H9 (cell line): Measurements from ENCODE around the gene RAB31. TPM values are rescaled to one million over a fixed set of nuclear protein-coding genes. Genes with fewer than 3 reads are reported as not detected.

Experiments
- DNase-seq: peaks from one replicate; pipeline ENCODE4 v3.0.0-alpha.2; 2017
- H2AFZ ChIP-seq: one replicate; pipeline ENCODE4 v1.6.1; 2013; ENCODE audit warnings: mild to moderate bottlenecking, low read length, control low read depth, moderate library complexity
- H2AK5ac ChIP-seq: 2 replicates; pipeline ENCODE4 v1.6.1; 2013; ENCODE audit warnings: low read length, control low read depth, mixed read lengths; ENCODE audit not compliant: insufficient read length
- H2BK120ac ChIP-seq: one replicate; pipeline ENCODE4 v1.6.1; 2013; ENCODE audit warnings: low read depth, mild to moderate bottlenecking, low read length, control low read depth, inconsistent platforms; ENCODE audit not compliant: poor library complexity, severe bottlenecking
- H2BK12ac ChIP-seq: 2 replicates; pipeline ENCODE4 v1.6.1; 2013; ENCODE audit warnings: low read length, control low read depth, mixed read lengths, low read depth; ENCODE audit not compliant: insufficient read length
- H2BK15ac ChIP-seq: 2 replicates; pipeline ENCODE4 v1.6.1; 2013; ENCODE audit warnings: low read depth, low read length, control low read depth
- H2BK20ac ChIP-seq: one replicate; pipeline ENCODE4 v1.6.1; 2013; ENCODE audit warnings: low read depth, mild to moderate bottlenecking, low read length, control low read depth, inconsistent platforms; ENCODE audit not compliant: poor library complexity, severe bottlenecking
- H2BK5ac ChIP-seq: 2 replicates; pipeline ENCODE4 v1.6.1; 2013; ENCODE audit warnings: low read length, control low read depth, mixed read lengths; ENCODE audit not compliant: insufficient read length
- H3K14ac ChIP-seq: 2 replicates; pipeline ENCODE4 v1.6.1; 2013; ENCODE audit warnings: low read length, control low read depth; ENCODE audit not compliant: insufficient read depth
- H3K18ac ChIP-seq: 2 replicates; pipeline ENCODE4 v1.6.1; 2013; ENCODE audit warnings: low read depth, mild to moderate bottlenecking, mixed read lengths, low read length, control low read depth; ENCODE audit not compliant: insufficient read length
- H3K23ac ChIP-seq: 2 replicates; pipeline ENCODE4 v1.6.1; 2013; ENCODE audit warnings: low read length, control low read depth, mixed read lengths, low read depth; ENCODE audit not compliant: insufficient read length
- H3K23me2 ChIP-seq: 2 replicates; pipeline ENCODE4 v1.6.1; 2013; ENCODE audit warnings: low read depth, mild to moderate bottlenecking, mixed read lengths, low read length, control low read depth; ENCODE audit not compliant: insufficient read length, poor library complexity, severe bottlenecking
- H3K27ac ChIP-seq: 2 replicates; pipeline ENCODE4 v1.5.1; 2013; ENCODE audit warnings: low read length, control low read depth, mixed read lengths, low read depth; ENCODE audit not compliant: insufficient read length
- H3K27me3 ChIP-seq: 2 replicates; pipeline ENCODE4 v1.6.1; 2013; ENCODE audit warnings: low read length, control low read depth, inconsistent platforms; ENCODE audit not compliant: insufficient read depth
- H3K4ac ChIP-seq: 2 replicates; pipeline ENCODE4 v1.6.1; 2013; ENCODE audit warnings: low read depth, mild to moderate bottlenecking, control low read depth, inconsistent platforms, low read length, moderate library complexity
- H3K4me1 ChIP-seq: 2 replicates; pipeline ENCODE4 v1.6.1; 2013; ENCODE audit warnings: low read length, control low read depth, inconsistent platforms; ENCODE audit not compliant: insufficient read depth
- H3K4me2 ChIP-seq: 2 replicates; pipeline ENCODE4 v1.6.1; 2013; ENCODE audit warnings: low read length, control low read depth, mixed read lengths; ENCODE audit not compliant: insufficient read length, insufficient read depth
- H3K56ac ChIP-seq: 2 replicates; pipeline ENCODE4 v1.6.1; 2013; ENCODE audit warnings: low read depth, mild to moderate bottlenecking, mixed read lengths, low read length, control low read depth; ENCODE audit not compliant: insufficient read length
- H3K79me1 ChIP-seq: 2 replicates; pipeline ENCODE4 v1.6.1; 2013; ENCODE audit warnings: low read depth, mild to moderate bottlenecking, moderate library complexity, low read length, control low read depth, inconsistent platforms; ENCODE audit not compliant: insufficient read depth, poor library complexity, severe bottlenecking
- H3K79me2 ChIP-seq: 2 replicates; pipeline ENCODE4 v1.6.1; 2013; ENCODE audit warnings: low read length, control low read depth, inconsistent platforms; ENCODE audit not compliant: insufficient read depth
- H3K9ac ChIP-seq: 2 replicates; pipeline ENCODE4 v1.6.1; 2013; ENCODE audit warnings: low read length, control low read depth, mixed read lengths; ENCODE audit not compliant: insufficient read length; ENCODE audit errors: extremely low read depth
- H3K9me3 ChIP-seq: one replicate; pipeline ENCODE4 v1.6.1; 2013; ENCODE audit warnings: low read depth, low read length, inconsistent platforms; ENCODE audit not compliant: control insufficient read depth
- H3T11ph ChIP-seq: one replicate; pipeline ENCODE4 v1.6.1; 2013; ENCODE audit warnings: mild to moderate bottlenecking, low read length, control low read depth, inconsistent platforms
- H4K20me1 ChIP-seq: one replicate; pipeline ENCODE4 v1.6.1; 2013; ENCODE audit not compliant: control insufficient read depth, insufficient read length, insufficient read depth
- H4K5ac ChIP-seq: 2 replicates; pipeline ENCODE4 v1.6.1; 2013; ENCODE audit warnings: low read depth, mild to moderate bottlenecking, mixed read lengths, low read length, control low read depth; ENCODE audit not compliant: insufficient read length
- H4K8ac ChIP-seq: replicated peaks from 2 replicates; pipeline ENCODE4 v1.6.1; 2013; ENCODE audit warnings: low read length, control low read depth, mixed read lengths, low read depth; ENCODE audit not compliant: insufficient read length
- H4K91ac ChIP-seq: 2 replicates; pipeline ENCODE4 v1.6.1; 2013; ENCODE audit warnings: low read depth, mild to moderate bottlenecking, moderate library complexity, mixed read lengths, low read length, control low read depth; ENCODE audit not compliant: insufficient read length
- H3K27ac Mint-ChIP-seq, 3 experiments: 2 replicates in 2 of 3; 3 replicates in 1 of 3; pipeline ENCODE4 v1.8.0; 2020 to 2021; ENCODE audit warnings: mixed read lengths in 3 of 3, mild to moderate bottlenecking in 1 of 3, moderate library complexity in 1 of 3
- H3K27me3 Mint-ChIP-seq: 2 replicates; pipeline ENCODE4 v1.8.0; 2021; ENCODE audit warnings: low read depth, mild to moderate bottlenecking, moderate library complexity, mixed read lengths
- H3K36me3 Mint-ChIP-seq, 3 experiments: 2 replicates in 2 of 3; 3 replicates in 1 of 3; pipeline ENCODE4 v1.8.0; 2020 to 2021; ENCODE audit warnings: low read depth in 3 of 3, mixed read lengths in 3 of 3; ENCODE audit not compliant: insufficient read depth in 1 of 3
- H3K4me1 Mint-ChIP-seq, 2 experiments: 2 replicates each; pipeline ENCODE4 v1.8.0; 2020; ENCODE audit warnings: mixed read lengths in 2 of 2
- H3K4me3 Mint-ChIP-seq, 2 experiments: 2 replicates in 1 of 2; 3 replicates in 1 of 2; pipeline ENCODE4 v1.8.0; 2020 to 2021; ENCODE audit warnings: mild to moderate bottlenecking in 2 of 2, mixed read lengths in 2 of 2, moderate library complexity in 1 of 2
- H3K9me3 Mint-ChIP-seq, 2 experiments: 2 replicates in 1 of 2; 3 replicates in 1 of 2; pipeline ENCODE4 v1.8.0; 2020; ENCODE audit warnings: mild to moderate bottlenecking in 2 of 2, mixed read lengths in 2 of 2, moderate library complexity in 1 of 2
- WGBS: extraction: QIAGEN DNeasy Blood & Tissue Kit; methylation state at CpG from one replicate; pipeline ENCODE4 v1.1.7; 2013; ENCODE audit warnings: missing lambda C conversion rate, low lambda C conversion rate, mixed read lengths; ENCODE audit not compliant: insufficient read length; ENCODE audit errors: extremely low coverage; 5-methylcytosine and 5-hydroxymethylcytosine counted together
- total RNA-seq: library from RNA; stranded (reverse); gene quantifications from 2 replicates; pipeline ENCODE4 v1.2.1, GENCODE V29; 2021
- TF ChIP-seq, protein P1 (sequence below): fragments of 200-600 bp; sonication (generic); conservative IDR thresholded peaks from 3 replicates; pipeline ENCODE4 v1.8.0; 2021; ENCODE audit warnings: antibody characterized with exemption, mild to moderate bottlenecking

Gene RAB31
- total RNA-seq, 1 experiment from 2014 or later = 22.4 TPM

DNA sequence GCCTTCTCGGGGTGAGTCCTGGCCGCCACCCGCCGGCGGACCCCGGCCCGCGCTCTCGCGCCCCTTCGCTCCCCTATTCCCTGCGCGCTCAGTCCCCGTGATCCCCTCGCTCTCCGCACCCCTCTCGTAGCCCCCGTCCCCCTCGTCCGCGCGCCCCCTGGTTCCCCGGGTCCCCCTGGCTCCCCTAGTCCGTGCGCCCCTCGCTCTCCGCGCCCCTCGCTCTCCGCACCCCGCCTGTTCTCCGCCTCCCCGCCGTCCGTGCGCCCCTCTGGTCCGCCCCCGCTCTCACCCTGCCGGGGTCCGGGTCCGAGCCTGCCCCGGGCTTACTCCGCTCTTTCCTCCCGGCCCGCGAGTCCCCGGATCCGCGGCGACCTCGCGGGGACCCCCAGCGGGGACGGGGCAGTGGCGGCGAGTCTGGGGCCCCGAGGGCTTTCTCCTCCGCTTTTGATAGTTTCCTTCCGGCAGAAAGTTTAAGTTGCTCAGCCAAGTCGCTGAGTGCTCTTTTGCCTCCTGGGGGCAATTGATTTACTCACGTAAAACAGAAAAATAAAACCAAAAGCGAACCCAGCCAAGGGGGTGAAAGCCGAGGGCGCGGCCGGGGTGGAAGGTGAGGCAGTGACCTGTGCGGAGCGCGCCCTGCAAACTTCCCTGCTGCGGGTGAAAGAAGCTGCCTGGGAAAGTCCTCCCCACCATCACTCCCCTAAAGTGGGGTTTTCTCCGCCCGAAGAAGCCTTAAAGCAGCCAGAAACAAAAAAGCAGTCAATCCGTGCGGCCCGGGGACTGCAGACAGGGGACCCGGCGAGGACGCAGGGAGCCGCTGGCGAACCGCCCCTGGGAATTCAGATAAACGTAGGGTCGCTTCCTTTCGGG lies 568 bp downstream of the RAB31 start:
- Histone ChIP-seq H2BK120ac (no peak overlapping the region), H3K23ac (no peak overlapping the region), H3K4me1 (peaks cover 9% of the 10 kb centered on the region; the same call in 1 of the 2 replicates), H3K9me3 (no peaks in the 10 kb centered on the region), H3K79me2 (no peaks in the 10 kb centered on the region), H2AFZ (no peak overlapping the region), H2BK12ac (no peak overlapping the region), H3K4me2 (peak overlapping the region; percentile 73), H4K20me1 (no peaks in the 10 kb centered on the region), H4K8ac (no peak overlapping the region), H2BK15ac (no peak overlapping the region), H4K5ac (no peak overlapping the region), H3K14ac (peak overlapping the region; percentile 26), H3K18ac (peak overlapping the region; percentile 70), H3K27me3 (peaks cover 11% of the 10 kb centered on the region; the same call in 1 of the 2 replicates), H3T11ph (no peak overlapping the region), H3K56ac (no peak overlapping the region), H3K4ac (no peak overlapping the region), H2AK5ac (no peak overlapping the region), H3K23me2 (peaks cover 9% of the 10 kb centered on the region), H2BK20ac (no peak overlapping the region), H3K9ac (peak overlapping the region; percentile 25), H4K91ac (no peak overlapping the region), H3K79me1 (peaks cover 2% of the 10 kb centered on the region), H3K27ac (no peak overlapping the region), H2BK5ac (no peak overlapping the region)
- TF ChIP-seq, protein P1, sequence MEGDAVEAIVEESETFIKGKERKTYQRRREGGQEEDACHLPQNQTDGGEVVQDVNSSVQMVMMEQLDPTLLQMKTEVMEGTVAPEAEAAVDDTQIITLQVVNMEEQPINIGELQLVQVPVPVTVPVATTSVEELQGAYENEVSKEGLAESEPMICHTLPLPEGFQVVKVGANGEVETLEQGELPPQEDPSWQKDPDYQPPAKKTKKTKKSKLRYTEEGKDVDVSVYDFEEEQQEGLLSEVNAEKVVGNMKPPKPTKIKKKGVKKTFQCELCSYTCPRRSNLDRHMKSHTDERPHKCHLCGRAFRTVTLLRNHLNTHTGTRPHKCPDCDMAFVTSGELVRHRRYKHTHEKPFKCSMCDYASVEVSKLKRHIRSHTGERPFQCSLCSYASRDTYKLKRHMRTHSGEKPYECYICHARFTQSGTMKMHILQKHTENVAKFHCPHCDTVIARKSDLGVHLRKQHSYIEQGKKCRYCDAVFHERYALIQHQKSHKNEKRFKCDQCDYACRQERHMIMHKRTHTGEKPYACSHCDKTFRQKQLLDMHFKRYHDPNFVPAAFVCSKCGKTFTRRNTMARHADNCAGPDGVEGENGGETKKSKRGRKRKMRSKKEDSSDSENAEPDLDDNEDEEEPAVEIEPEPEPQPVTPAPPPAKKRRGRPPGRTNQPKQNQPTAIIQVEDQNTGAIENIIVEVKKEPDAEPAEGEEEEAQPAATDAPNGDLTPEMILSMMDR = no peak
- DNase-seq = no peak
- no peaks in the 10 kb centered on the region for H3K9me3 Mint-ChIP-seq
- no CpG with 5 or more reads among the region's 84 CpGs for WGBS
- H3K4me3 Mint-ChIP-seq = peak overlapping the region; percentile 79 to 89
- H3K36me3 Mint-ChIP-seq = peaks cover 0 to 2% (median 0%) of the 10 kb centered on the region in 3 experiments; a peak in 2 of 7 replicates
- H3K27ac Mint-ChIP-seq = no peak overlapping the region
- H3K27me3 Mint-ChIP-seq = peaks cover 54% of the 10 kb centered on the region
- H3K4me1 Mint-ChIP-seq = peaks cover 35 to 41% of the 10 kb centered on the region in 2 experiments
